HG03060 (cell line): ENCODE results near the gene TNIK.

Experiments
- ATAC-seq: cut with Tn5 transposase; IDR thresholded peaks from one replicate; pipeline ENCODE4 v1.9.1; 2021; ENCODE audit warnings: low read depth, moderate number of reproducible peaks; ENCODE audit not compliant: unreplicated experiment

The TNIK gene

DNA sequence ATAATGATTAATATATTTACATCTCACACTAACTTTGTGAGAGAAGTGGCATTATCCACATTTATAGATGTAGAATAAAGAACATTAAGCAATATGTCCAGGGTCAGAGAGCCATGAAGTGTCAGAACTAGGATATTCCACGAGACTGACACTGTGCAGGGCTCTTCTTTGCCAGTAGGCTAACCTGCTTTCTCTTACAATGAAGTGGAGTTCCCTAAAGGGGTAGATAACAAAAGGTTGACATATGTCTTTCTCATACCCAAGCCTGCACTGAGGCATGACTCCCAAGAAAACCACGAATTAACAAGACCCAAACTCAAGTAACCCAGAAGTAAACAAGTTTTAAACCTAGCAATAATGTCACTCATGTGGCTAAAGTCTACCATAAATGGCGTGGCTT, 242.1 kb downstream of the TNIK start:
- no peak for ATAC-seq

DNA sequence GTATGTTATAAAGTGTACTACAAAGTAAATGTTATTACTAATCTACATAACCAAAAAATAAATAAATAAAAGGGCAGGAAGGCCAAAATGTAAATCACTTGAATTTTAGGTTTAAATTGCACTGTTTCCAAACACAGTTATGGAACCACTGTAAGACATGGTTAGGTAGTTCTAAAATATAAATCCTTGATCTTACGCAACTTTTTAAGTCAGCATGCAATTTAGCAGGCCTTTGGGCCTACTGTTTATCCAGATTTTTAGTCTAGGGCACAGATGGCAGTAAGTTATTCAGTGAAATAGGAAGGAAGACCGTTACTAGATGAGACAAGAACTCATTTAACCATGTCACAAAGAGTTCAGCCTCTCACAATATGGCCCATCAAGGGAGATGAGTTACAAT, 246.3 kb downstream of the TNIK start:
- no peak for ATAC-seq

GRCh38 chr3:171213178-171213577, 247.0 kb downstream of the TNIK start:
- no peak for ATAC-seq

GRCh38 chr3:171212648-171213047, 247.6 kb downstream of the TNIK start:
- ATAC-seq, result no peak

DNA sequence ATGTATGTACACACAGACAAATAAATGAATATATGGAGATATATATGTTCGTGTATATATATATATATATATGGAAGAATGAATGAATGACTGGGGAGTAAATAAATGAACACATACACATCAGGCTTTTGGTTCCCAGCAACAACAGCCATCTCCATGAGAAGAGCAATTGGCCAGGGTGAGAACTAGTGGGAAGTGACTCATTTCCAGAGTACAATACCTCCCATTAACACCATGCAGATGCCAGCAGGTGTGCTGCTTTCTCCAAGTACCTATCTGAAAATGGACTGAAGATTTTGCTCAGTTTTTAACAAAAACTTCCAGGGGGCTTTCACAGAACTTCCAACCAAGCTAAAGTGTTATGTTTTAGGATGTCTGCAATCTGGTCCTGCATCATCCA, 253.9 kb downstream of the TNIK start:
- peak; percentile 81 for ATAC-seq

GRCh38 chr3:171204942-171205341, 255.3 kb downstream of the TNIK start:
- no peak for ATAC-seq

- no peak for ATAC-seq
Observed at GRCh38 chr3:171201825-171202224, 258.4 kb downstream of the TNIK start.

DNA sequence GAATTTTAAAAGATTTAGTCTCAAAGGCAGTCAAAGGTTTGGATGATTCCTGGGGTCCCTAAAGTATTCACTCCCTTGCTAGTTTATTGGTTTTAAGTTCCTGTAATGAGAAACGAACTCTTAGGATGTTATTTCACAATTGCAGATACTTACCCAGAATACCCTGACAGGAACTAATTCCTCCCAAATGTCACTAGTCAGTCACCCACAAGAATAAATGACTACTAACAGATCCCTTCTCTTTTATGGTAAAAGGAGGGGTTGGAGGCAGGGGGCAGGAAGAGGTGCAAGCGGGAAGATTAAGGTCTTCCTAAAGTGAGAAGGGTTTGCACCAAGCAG, 259.5 kb downstream of the TNIK start:
- no peak for ATAC-seq

GRCh38 chr3:171200052-171200749, 260.0 kb downstream of the TNIK start:
- ATAC-seq, result no peak

GRCh38 chr3:171199473-171199829, 260.8 kb downstream of the TNIK start:
- ATAC-seq, result no peak

- ATAC-seq, result no peak
Observed at GRCh38 chr3:171198781-171199472, 261.3 kb downstream of the TNIK start.

DNA sequence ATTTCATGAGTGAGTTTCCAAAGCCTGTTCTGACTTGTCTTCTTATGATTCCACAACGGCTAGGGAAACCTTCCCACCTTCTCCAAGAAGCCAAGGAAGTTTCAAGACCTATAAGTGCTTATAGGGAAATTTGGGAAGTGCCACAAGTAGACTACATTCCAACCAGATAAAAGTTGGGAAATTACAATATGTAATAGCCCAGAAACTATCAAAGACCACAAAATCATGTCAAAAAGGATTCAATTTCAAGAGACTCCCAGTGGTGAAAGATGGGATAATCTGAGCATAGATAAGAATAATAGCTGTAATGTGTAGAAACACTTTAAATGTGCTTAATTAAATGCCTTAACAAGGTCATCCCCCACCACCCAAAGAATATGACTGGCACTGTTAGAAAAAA, 264.5 kb downstream of the TNIK start:
- no peak for ATAC-seq

- no peak for ATAC-seq
Observed at GRCh38 chr3:171194965-171195364, 265.2 kb downstream of the TNIK start.

DNA sequence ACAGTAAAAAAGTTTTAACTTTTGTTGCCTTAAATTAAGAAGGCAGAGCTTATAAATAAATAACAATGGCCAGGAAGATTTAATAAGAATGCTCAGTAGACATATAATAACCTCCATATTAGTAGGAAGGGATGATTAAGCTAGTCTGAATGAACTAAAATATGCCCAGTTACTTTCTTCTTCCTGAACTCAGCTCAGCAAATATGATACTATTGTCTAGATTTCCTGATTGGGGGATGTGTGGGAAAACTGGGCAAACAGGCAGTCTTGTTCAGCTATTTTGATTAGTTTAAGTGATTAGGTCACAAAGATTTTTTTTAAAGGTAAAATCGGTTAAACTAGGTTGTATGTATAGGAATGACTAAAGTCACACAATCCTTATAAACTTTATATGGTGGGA, 266.5 kb downstream of the TNIK start:
- ATAC-seq, result no peak

GRCh38 chr3:171192176-171192854, 267.9 kb downstream of the TNIK start:
- ATAC-seq, result no peak

DNA sequence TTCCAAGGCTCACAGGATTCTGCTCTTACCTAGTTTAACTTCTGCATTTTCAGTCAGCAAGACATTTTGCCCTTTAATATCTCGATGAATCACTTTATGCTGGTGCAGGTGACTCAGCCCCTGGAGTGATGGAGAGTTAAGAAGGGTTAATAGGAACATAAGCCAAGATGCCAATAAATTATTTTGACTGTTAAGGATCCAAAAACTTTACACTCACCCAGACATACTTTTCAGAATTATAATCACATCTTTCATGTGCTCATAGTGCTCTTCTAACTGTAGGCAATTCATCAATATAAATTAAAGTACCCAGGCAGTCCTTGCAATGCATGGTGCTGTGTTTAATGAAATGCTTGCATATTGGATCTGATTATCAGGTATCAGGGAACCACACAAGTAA, 269.5 kb downstream of the TNIK start:
- ATAC-seq, result no peak

- ATAC-seq, result no peak
Observed at GRCh38 chr3:171189394-171190080, 270.7 kb downstream of the TNIK start.

DNA sequence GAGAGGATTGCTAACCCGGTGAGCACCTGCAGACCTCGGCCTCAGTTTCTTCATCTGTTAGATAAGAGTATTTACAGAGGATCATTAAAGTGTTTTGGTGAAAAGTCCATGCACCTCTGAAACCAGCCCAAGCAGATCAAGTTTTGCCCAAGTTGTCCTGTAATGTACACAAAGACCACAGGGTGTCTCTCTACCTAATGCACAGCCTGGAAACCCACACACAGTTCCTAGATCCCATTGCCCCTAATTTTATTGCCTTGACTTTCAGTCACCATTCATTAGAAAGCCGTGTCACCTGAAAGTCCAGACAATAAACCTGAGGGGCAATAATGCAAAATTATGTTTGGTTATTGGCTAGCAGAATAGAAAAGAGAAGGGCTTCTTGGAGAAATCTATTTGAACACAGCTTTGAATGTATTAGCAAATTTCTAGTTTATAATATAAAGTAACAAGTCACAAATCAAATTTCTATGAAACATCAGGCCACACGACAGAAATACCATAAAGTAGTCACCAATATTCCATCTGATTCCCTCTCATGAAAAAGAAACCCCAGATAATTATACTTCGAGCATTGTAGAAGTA, 272.4 kb downstream of the TNIK start:
- no peak for ATAC-seq

DNA sequence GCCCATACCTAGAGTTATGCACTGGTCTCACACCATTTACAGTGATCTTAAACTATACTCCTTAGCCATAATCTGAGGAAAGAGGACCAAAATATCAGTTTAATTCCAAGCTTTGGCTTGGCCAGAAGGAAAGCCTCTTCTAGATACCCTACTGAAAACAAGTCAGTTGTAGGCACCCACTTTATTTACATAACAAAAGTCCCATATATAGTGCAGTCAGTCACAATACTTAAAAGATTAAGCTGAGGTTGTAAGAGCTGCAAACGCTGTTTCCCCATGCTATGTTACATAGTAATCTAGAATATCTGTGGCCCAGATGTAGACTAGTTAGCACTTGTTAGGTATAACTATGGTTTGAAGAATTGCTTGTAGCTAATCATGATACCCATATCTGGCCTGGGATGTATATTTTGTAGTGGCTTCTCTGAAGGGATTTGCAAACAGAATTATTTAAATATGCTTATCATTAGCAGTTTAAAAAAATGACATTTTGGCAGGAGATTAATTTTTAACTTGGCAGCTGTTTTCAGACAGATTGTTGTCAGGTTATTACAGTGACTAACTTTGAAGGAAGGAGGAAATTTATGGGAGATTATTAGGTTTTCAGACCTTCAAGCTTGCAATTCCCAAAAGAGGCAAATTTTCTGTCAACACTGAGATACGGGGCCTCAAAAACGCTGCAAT, 273.2 kb downstream of the TNIK start:
- no peak for ATAC-seq

DNA sequence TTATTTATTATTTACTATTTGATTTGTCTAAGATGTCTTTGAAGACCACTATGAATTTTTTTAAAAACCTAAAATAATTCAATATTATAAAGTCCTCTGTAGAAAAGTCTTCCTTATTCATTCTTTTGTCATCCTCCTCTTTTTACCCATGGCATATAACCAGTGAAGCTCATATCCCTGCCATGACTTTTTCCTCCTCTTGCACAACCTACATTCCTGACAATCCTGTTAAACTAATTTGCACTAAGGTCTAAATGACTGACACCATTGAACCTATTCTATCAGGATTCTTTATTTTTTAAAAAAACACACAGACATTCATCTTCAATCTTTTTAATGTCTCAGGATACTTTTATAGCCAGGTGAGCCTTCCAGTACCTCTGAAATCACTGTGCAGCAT, 273.8 kb downstream of the TNIK start:
- no peak for ATAC-seq
